C4-2B (cell line): ENCODE data around the gene TREML4.

ENCODE experiments used
- CTCF ChIP-seq: fragments of 450-650 bp; conservative IDR thresholded peaks from 2 replicates; pipeline ENCODE4 v1.5.1; 2017; ENCODE audit warnings: mild to moderate bottlenecking
- ZFX ChIP-seq: fragments of 450-650 bp; IDR thresholded peaks from 2 replicates; pipeline ENCODE4 v1.6.1; 2017

DNA sequence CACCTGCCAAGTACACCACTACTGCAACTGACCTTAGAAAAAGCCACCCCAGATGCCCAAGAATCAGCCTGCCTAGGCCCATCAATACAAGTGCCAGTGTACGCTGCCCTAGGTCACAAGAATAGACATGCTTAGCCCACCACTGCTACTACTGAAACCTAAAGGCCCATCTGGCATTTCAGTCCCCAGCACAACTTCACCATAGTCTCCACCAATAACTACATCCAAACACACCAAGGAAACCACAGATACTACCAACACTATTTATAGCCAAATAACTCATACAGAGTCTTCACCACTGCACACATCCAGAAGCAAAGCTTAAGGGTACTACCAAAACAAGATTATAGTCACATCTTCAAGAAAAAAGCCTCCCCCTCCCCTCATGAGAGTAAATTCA, 28.2 kb downstream of the TREML4 start:
- TF ChIP-seq CTCF (no peak), ZFX (no peak)
